ENCODE results near the gene MCM9.

- TF ChIP-seq, protein P1, sequence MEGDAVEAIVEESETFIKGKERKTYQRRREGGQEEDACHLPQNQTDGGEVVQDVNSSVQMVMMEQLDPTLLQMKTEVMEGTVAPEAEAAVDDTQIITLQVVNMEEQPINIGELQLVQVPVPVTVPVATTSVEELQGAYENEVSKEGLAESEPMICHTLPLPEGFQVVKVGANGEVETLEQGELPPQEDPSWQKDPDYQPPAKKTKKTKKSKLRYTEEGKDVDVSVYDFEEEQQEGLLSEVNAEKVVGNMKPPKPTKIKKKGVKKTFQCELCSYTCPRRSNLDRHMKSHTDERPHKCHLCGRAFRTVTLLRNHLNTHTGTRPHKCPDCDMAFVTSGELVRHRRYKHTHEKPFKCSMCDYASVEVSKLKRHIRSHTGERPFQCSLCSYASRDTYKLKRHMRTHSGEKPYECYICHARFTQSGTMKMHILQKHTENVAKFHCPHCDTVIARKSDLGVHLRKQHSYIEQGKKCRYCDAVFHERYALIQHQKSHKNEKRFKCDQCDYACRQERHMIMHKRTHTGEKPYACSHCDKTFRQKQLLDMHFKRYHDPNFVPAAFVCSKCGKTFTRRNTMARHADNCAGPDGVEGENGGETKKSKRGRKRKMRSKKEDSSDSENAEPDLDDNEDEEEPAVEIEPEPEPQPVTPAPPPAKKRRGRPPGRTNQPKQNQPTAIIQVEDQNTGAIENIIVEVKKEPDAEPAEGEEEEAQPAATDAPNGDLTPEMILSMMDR (IDR thresholded peaks at IDR 0.05) = no peak
- no peak for TF ChIP-seq POLR2A (IDR thresholded peaks at IDR 0.05)
Observed at GRCh38 chr6:118871331-118871730, 63.6 kb downstream of the MCM9 start.
